ENCODE measurements around the gene MED20.

DNA sequence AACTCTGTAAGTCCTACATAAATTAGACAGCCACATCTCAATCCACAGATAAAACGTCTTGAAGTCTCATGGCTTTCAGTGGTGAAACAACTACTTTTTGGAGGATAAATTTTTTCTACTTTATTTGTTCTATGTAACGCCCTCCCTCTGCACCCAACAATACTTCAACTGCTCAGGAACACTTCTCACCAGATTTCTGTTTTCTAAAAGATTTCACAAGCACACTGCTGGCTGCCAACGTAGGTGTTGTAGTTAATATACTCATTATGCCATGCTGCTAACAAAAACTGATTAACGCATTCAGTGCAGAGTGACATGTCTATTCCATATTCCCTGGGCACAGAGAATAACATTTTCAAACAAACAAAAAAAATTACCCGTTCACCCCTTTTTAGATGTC, 36.0 kb downstream of the MED20 start:
- TF ChIP-seq, protein P1, sequence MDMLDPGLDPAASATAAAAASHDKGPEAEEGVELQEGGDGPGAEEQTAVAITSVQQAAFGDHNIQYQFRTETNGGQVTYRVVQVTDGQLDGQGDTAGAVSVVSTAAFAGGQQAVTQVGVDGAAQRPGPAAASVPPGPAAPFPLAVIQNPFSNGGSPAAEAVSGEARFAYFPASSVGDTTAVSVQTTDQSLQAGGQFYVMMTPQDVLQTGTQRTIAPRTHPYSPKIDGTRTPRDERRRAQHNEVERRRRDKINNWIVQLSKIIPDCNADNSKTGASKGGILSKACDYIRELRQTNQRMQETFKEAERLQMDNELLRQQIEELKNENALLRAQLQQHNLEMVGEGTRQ (IDR thresholded peaks at IDR 0.05; ENCODE audit: low read length) = no peak
- TF ChIP-seq RNF2 (IDR thresholded peaks at IDR 0.05; ENCODE audit: borderline replicate concordance, low read depth, low read length, missing control alignments, poor library complexity, severe bottlenecking) (no peak), SIN3A (conservative IDR thresholded peaks at IDR 0.05 in 1 of 2, IDR thresholded peaks at IDR 0.05 in 1 of 2; ENCODE audit: low read depth in 1 of 2, low read length in 2 of 2) (no peak), JUND (IDR thresholded peaks at IDR 0.05; ENCODE audit: low read length) (no peak), BACH1 (IDR thresholded peaks at IDR 0.05; ENCODE audit: low read length) (no peak), BCL11A (IDR thresholded peaks at IDR 0.05; ENCODE audit: low read depth in 2 of 2, low read length in 2 of 2) (no peak), NANOG (IDR thresholded peaks at IDR 0.05; ENCODE audit: insufficient read depth, low read depth, low read length, poor library complexity, severe bottlenecking) (no peak), PHF8 (conservative IDR thresholded peaks at IDR 0.05; ENCODE audit: low read depth, low read length) (no peak), POLR2A (IDR thresholded peaks at IDR 0.05; ENCODE audit: control extremely low read depth in 1 of 2, low read depth in 2 of 2, low read length in 2 of 2) (no peak), BRCA1 (IDR thresholded peaks at IDR 0.05; ENCODE audit: low read depth, low read length) (no peak), POLR2AphosphoS5 (IDR thresholded peaks at IDR 0.05; ENCODE audit: low read depth, low read length) (no peak)
- TF ChIP-seq, protein P2, sequence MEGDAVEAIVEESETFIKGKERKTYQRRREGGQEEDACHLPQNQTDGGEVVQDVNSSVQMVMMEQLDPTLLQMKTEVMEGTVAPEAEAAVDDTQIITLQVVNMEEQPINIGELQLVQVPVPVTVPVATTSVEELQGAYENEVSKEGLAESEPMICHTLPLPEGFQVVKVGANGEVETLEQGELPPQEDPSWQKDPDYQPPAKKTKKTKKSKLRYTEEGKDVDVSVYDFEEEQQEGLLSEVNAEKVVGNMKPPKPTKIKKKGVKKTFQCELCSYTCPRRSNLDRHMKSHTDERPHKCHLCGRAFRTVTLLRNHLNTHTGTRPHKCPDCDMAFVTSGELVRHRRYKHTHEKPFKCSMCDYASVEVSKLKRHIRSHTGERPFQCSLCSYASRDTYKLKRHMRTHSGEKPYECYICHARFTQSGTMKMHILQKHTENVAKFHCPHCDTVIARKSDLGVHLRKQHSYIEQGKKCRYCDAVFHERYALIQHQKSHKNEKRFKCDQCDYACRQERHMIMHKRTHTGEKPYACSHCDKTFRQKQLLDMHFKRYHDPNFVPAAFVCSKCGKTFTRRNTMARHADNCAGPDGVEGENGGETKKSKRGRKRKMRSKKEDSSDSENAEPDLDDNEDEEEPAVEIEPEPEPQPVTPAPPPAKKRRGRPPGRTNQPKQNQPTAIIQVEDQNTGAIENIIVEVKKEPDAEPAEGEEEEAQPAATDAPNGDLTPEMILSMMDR (IDR thresholded peaks at IDR 0.05; ENCODE audit: control extremely low read depth in 1 of 3, insufficient read depth in 1 of 3, low read depth in 1 of 3, low read length in 3 of 3) = no peak
